Measurements from ENCODE around the gene KRT3. TPM values are rescaled to one million over a fixed set of nuclear protein-coding genes. Genes with fewer than 3 reads are reported as not detected.

Gene KRT3
- total RNA-seq, 4 donors from 2014 or later: not detected

- no peak for ATAC-seq (ENCODE audit: low FRiP score)
- no peak for TF ChIP-seq CTCF (IDR thresholded peaks at IDR 0.05)
- no peak for DNase-seq (ENCODE audit: low spot score)
These were observed 30.9 kb upstream of the KRT3 start for GRCh38 chr12:52826611-52827498.

- no peak for ATAC-seq (ENCODE audit: low FRiP score)
- TF ChIP-seq CTCF (IDR thresholded peaks at IDR 0.05): no peak
- no peak for DNase-seq (ENCODE audit: low spot score)
These were observed 30.0 kb upstream of the KRT3 start for GRCh38 chr12:52825961-52826360.

- no peak for TF ChIP-seq CTCF (IDR thresholded peaks at IDR 0.05)
- ATAC-seq (ENCODE audit: low FRiP score) (no peak), DNase-seq (ENCODE audit: low spot score) (no peak)
These were observed 29.0 kb upstream of the KRT3 start for GRCh38 chr12:52824741-52825410.

GRCh38 chr12:52823761-52824450, 28.0 kb upstream of the KRT3 start:
- DNase-seq (ENCODE audit: low spot score): no peak
- TF ChIP-seq CTCF (IDR thresholded peaks at IDR 0.05): no peak
- no peak for ATAC-seq (ENCODE audit: low FRiP score)

GRCh38 chr12:52822771-52823510, 27.0 kb upstream of the KRT3 start:
- no peak for DNase-seq (ENCODE audit: low spot score)
- no peak for TF ChIP-seq CTCF (IDR thresholded peaks at IDR 0.05)
- no peak for ATAC-seq (ENCODE audit: low FRiP score)

- TF ChIP-seq CTCF (IDR thresholded peaks at IDR 0.05): no peak
- ATAC-seq (ENCODE audit: low FRiP score) (no peak), DNase-seq (ENCODE audit: low spot score) (no peak)
These were observed 26.1 kb upstream of the KRT3 start for GRCh38 chr12:52821826-52822660.
